K562 (cell line): ENCODE data around the gene PITPNC1. TPM values are rescaled to one million over a fixed set of nuclear protein-coding genes. Genes with fewer than 3 reads are reported as not detected.

Experiments used
- ATAC-seq: fragments of 200-7000 bp; cut with Tn5 transposase; 3 replicates; pipeline ENCODE4 v1.9.1; 2020; ENCODE audit warnings: moderate library complexity
- BruUV-seq: library from RNA; stranded (reverse); fragments of 400-500 nt; replicated peaks from 2 replicates; lab custom pipeline; 2021; lab: Mats Ljungman, UMichigan
- CTCF ChIA-PET: fragments of 300-600 bp; formaldehyde crosslinking; extraction: SDS; loops from one replicate; lab custom pipeline; 2021; ENCODE audit warnings: low intra/inter-chr PET ratio; lab: Yijun Ruan, JAX
- POLR2A ChIA-PET: fragments of 300-600, 350-650 bp; sonication (Branson Sonifier 250); formaldehyde crosslinking; extraction: SDS; loops from one replicate; lab custom pipeline; 2021; ENCODE audit warnings: antibody characterized with exemption, inconsistent platforms; lab: Yijun Ruan, JAX
- DNase-seq, 4 experiments: peaks; one replicate each; pipeline versions ENCODE4 v3.0.0 to v3.0.0-alpha.2; 2011 to 2018; ENCODE audit warnings: low spot score in 3 of 4, mixed read lengths in 3 of 4; ENCODE audit errors: extremely low read depth in 1 of 4
- FAIRE-seq: peaks from 2 replicates; lab custom pipeline; 2011; peaks lifted over from hg19 to GRCh38; lab: Jason Lieb, UNC
- H2AFZ ChIP-seq: 2 replicates; pipeline ENCODE4 v1.6.0; 2011; ENCODE audit warnings: low read depth, low read length, control low read depth, inconsistent platforms
- H3K27ac ChIP-seq: fragments of 200-600 bp; 3 replicates; pipeline ENCODE4 v1.8.0; 2011; ENCODE audit warnings: low read depth, mild to moderate bottlenecking, control low read depth, inconsistent platforms, low read length, moderate library complexity, mixed read lengths; ENCODE audit errors: extremely low read depth
- H3K27me3 ChIP-seq, 2 experiments: fragments of 300-600 bp in 1 of 2; 2 replicates in 1 of 2; 3 replicates in 1 of 2; pipeline versions ENCODE4 v1.6.0 to v1.8.0; 2011; ENCODE audit warnings: inconsistent platforms in 2 of 2, low read length in 2 of 2, mild to moderate bottlenecking in 1 of 2, mixed read lengths in 1 of 2, moderate library complexity in 1 of 2; ENCODE audit not compliant: control insufficient read depth in 2 of 2, insufficient read depth in 2 of 2
- H3K36me3 ChIP-seq: fragments of 300-600 bp; 3 replicates; pipeline ENCODE4 v1.8.0; 2011; ENCODE audit warnings: mild to moderate bottlenecking, low read length, inconsistent platforms; ENCODE audit not compliant: control insufficient read depth, insufficient read depth
- H3K4me1 ChIP-seq, 2 experiments: fragments of 200-600 bp in 1 of 2; replicated peaks in 1 of 2; 2 replicates in 1 of 2; 3 replicates in 1 of 2; pipeline versions ENCODE4 v1.5.1 to v1.8.0; 2011; ENCODE audit warnings: inconsistent platforms in 2 of 2, low read length in 2 of 2, mild to moderate bottlenecking in 1 of 2, mixed read lengths in 1 of 2, moderate library complexity in 1 of 2; ENCODE audit not compliant: control insufficient read depth in 2 of 2, insufficient read depth in 2 of 2
- H3K4me2 ChIP-seq: 2 replicates; pipeline ENCODE4 v1.6.1; 2011; ENCODE audit warnings: low read length, control low read depth, inconsistent platforms, mixed read lengths; ENCODE audit not compliant: insufficient read depth
- H3K4me3 ChIP-seq: fragments of 200-600 bp; sonication (generic), shearing (Covaris generic); 2 replicates; pipeline ENCODE4 v1.5.1; 2016; ENCODE audit warnings: control low read depth, inconsistent platforms
- H3K79me2 ChIP-seq: fragments of 200-600 bp; 3 replicates; pipeline ENCODE4 v1.8.0; 2011; ENCODE audit warnings: low read length, inconsistent platforms; ENCODE audit not compliant: control insufficient read depth, insufficient read depth
- H3K9ac ChIP-seq, 2 experiments: 2 replicates each; pipeline versions ENCODE4 v1.6.0 to v1.6.1; 2011; ENCODE audit warnings: low read depth in 2 of 2, low read length in 2 of 2, control low read depth in 1 of 2, inconsistent platforms in 1 of 2, mild to moderate bottlenecking in 1 of 2, mixed read lengths in 1 of 2; ENCODE audit not compliant: insufficient read depth in 1 of 2
- H3K9me1 ChIP-seq: one replicate; pipeline ENCODE4 v1.6.0; 2011; ENCODE audit warnings: inconsistent platforms, mild to moderate bottlenecking, low read length, moderate library complexity; ENCODE audit not compliant: control insufficient read depth, insufficient read depth
- H3K9me3 ChIP-seq: replicated peaks from 2 replicates; pipeline ENCODE4 v1.5.1; 2011; ENCODE audit warnings: low read depth, low read length, inconsistent platforms; ENCODE audit not compliant: control insufficient read depth, insufficient read depth
- H4K20me1 ChIP-seq: replicated peaks from 2 replicates; pipeline ENCODE4 v1.6.1; 2011; ENCODE audit warnings: low read length, inconsistent platforms, mixed read lengths; ENCODE audit not compliant: control insufficient read depth, insufficient read depth
- ARNT ChIP-seq, 2 experiments: fragments of 450-650 bp; IDR thresholded peaks; 2 replicates each; pipeline ENCODE4 v1.6.1; 2016; ENCODE audit warnings: mild to moderate bottlenecking in 1 of 2
- ASH1L ChIP-seq: fragments of 450-650 bp; IDR thresholded peaks from 2 replicates; pipeline ENCODE4 v1.6.1; 2018; ENCODE audit warnings: borderline replicate concordance, mild to moderate bottlenecking, low read depth; ENCODE audit not compliant: partially characterized antibody
- BACH1 ChIP-seq: fragments of 200-800 bp; sonication (Bioruptor generic); IDR thresholded peaks from 2 replicates; pipeline ENCODE4 v1.6.1; 2016; ENCODE audit warnings: missing genetic modification characterization, missing compliant biosample characterization
- CHD2 ChIP-seq: IDR thresholded peaks from 2 replicates; pipeline ENCODE4 v1.6.1; 2011; ENCODE audit warnings: low read depth, low read length
- CXXC5 ChIP-seq: fragments of 250-450 bp; sonication (Bioruptor Pico); IDR thresholded peaks from 2 replicates; pipeline ENCODE4 v1.8.0; 2022; ENCODE audit warnings: inconsistent platforms, mild to moderate bottlenecking, moderate library complexity
- EZH2 ChIP-seq: IDR thresholded peaks from 2 replicates; pipeline ENCODE4 v1.6.1; 2012; ENCODE audit warnings: low read depth, mild to moderate bottlenecking, inconsistent platforms, low read length, borderline replicate concordance
- HDAC2 ChIP-seq: fragments of 450-650 bp; IDR thresholded peaks from 2 replicates; pipeline ENCODE4 v1.6.1; 2016; ENCODE audit warnings: mild to moderate bottlenecking
- JUNB ChIP-seq: fragments of 450-650 bp; formaldehyde crosslinking; conservative IDR thresholded peaks from 2 replicates; pipeline ENCODE4 v1.4.0; 2020; ENCODE audit warnings: mild to moderate bottlenecking
- MTF1 ChIP-seq: fragments of 250-450 bp; sonication (Bioruptor Pico); IDR thresholded peaks from 2 replicates; pipeline ENCODE4 v1.9.0; 2021; ENCODE audit warnings: moderate library complexity, mild to moderate bottlenecking, inconsistent platforms, borderline replicate concordance
- POLR2AphosphoS2 ChIP-seq: IDR thresholded peaks from 2 replicates; pipeline ENCODE4 v1.6.1; 2012; ENCODE audit warnings: low read length, improper control_type of control experiment
- RAD51 ChIP-seq: fragments of 450-650 bp; IDR thresholded peaks from 2 replicates; pipeline ENCODE4 v1.7.1; 2016; ENCODE audit warnings: low read depth, mild to moderate bottlenecking, borderline replicate concordance
- RBM22 ChIP-seq: fragments of 200-400 bp; formaldehyde crosslinking; IDR thresholded peaks from 2 replicates; pipeline ENCODE4 v1.6.1; 2018; ENCODE audit warnings: low read length, low read depth; ENCODE audit not compliant: poor library complexity, severe bottlenecking
- SIN3A ChIP-seq, 2 experiments: fragments of 150-350 bp in 1 of 2; IDR thresholded peaks; 2 replicates each; pipeline ENCODE4 v1.6.1; 2011 to 2016; ENCODE audit warnings: borderline replicate concordance in 2 of 2, low read depth in 2 of 2, low read length in 2 of 2, mild to moderate bottlenecking in 2 of 2, moderate library complexity in 2 of 2; ENCODE audit not compliant: control insufficient read depth in 1 of 2
- SRSF1 ChIP-seq: fragments of 200-400 bp; formaldehyde crosslinking; IDR thresholded peaks from 2 replicates; pipeline ENCODE4 v1.6.1; 2017; ENCODE audit warnings: mild to moderate bottlenecking, low read depth, low read length, moderate library complexity
- ZNF311 ChIP-seq: fragments of 250-450 bp; sonication (Bioruptor Pico); IDR thresholded peaks from 2 replicates; pipeline ENCODE4 v1.4.0; 2020; ENCODE audit warnings: mild to moderate bottlenecking, moderate library complexity
- ZNF717 ChIP-seq: fragments of 250-450 bp; sonication (Bioruptor Pico); IDR thresholded peaks from 2 replicates; pipeline ENCODE4 v1.5.0; 2021
- WGBS: fragments of 100-300 bp; shearing (Covaris generic); methylation state at CpG from one replicate; pipeline ENCODE4 v1.1.6; 2016; ENCODE audit warnings: low coverage, mixed read lengths; ENCODE audit not compliant: insufficient coverage; ENCODE audit errors: missing lambda C conversion rate; 5-methylcytosine and 5-hydroxymethylcytosine counted together
- in situ Hi-C: fragments of 300-500 bp; cut with MboI; formaldehyde crosslinking; loops from 4 replicates; pipeline ENCODE4 v1.15.0; 2018; ENCODE audit warnings: inconsistent platforms, mixed read lengths
- intact Hi-C: fragments of 100-400 bp; cut with micrococcal nuclease; formaldehyde crosslinking; loops from 2 replicates; pipeline ENCODE4 v1.14.2; 2022
- polyA plus RNA-seq, 8 experiments: library from polyadenylated mRNA; depleted of rRNA in 4 of 8; stranded (reverse) in 5 of 8; unstranded in 3 of 8; fragments of >200 nt; fragmentation: Nextera tagmentation in 2 of 8; fragmentation: Illumina TruSeq in 1 of 8; extraction: Ambion mirVana in 2 of 8; extraction: Trizol in 1 of 8; gene quantifications; 2 replicates each; pipeline versions ENCODE4 v1.2.1 to v1.2.3, GENCODE V29; 2011 to 2014; ENCODE audit warnings: inconsistent platforms in 1 of 8, missing spikeins in 1 of 8
- total RNA-seq, 7 experiments: library from RNA; depleted of rRNA in 6 of 7; stranded (reverse); fragments of >200 nt in 6 of 7; fragmentation: Illumina TruSeq in 2 of 7; extraction: Trizol in 2 of 7; gene quantifications; 2 replicates each; pipeline versions ENCODE4 v1.2.1 to v1.2.3, GENCODE V29; 2011 to 2021; ENCODE audit warnings: low replicate concordance in 1 of 7

Gene PITPNC1
- total and polyA plus RNA-seq, 9 of the 15 experiments (the other 6 are each of a cell fraction or from before 2014, with no cell fraction given), result 0.11 to 1.1 (median 0.65) TPM

- TF ChIP-seq BACH1 (tag) (no peak), RBM22 (no peak)
These were observed 111.7 kb downstream of the PITPNC1 start (continued) for GRCh38 chr17:67488768-67489167.

GRCh38 chr17:67489273-67489672 lies 112.2 kb downstream of the PITPNC1 start:
- Histone ChIP-seq H3K4me2 (no peak overlapping the region), H2AFZ (no peak overlapping the region), H3K4me3 (no peak overlapping the region), H3K79me2 (no peaks in the 10 kb centered on the region), H3K4me1 (no peaks in the 10 kb centered on the region), H3K9ac (no peak overlapping the region), H4K20me1 (no peaks in the 10 kb centered on the region), H3K9me3 (no peaks in the 10 kb centered on the region), H3K36me3 (no peaks in the 10 kb centered on the region), H3K27me3 (peaks cover 22 to 54% of the 10 kb centered on the region in 2 experiments), H3K27ac (no peak overlapping the region), H3K9me1 (no peaks in the 10 kb centered on the region)
- no TSS peak for BruUV-seq
- no peak for DNase-seq
- 0% methylated on average over 4 of the region's 4 CpGs for WGBS
- POLR2A ChIA-PET, result no interaction called here
- ATAC-seq, result no peak
- TF ChIP-seq CHD2 (no peak), ARNT (IDR thresholded peaks at IDR 0.05) (no peak), MTF1 (CRISPR knock-in tag) (no peak), CXXC5 (CRISPR knock-in tag) (no peak), ASH1L (no peak), POLR2AphosphoS2 (no peak), SIN3A (IDR thresholded peaks at IDR 0.05; ENCODE audit: borderline replicate concordance in 2 of 2, control insufficient read depth in 1 of 2, low read depth in 2 of 2, low read length in 2 of 2) (no peak), ZNF311 (CRISPR knock-in tag) (no peak), ZNF717 (CRISPR knock-in tag) (no peak), HDAC2 (no peak), SRSF1 (no peak), RAD51 (no peak), EZH2 (no peak), JUNB (CRISPR knock-in tag) (no peak)
- in situ Hi-C loops, result no loop called here
- intact Hi-C loops, result no loop called here
- no peak for FAIRE-seq
- CTCF ChIA-PET, result no interaction called here
